Karpas-422 (cell line): Measurements from ENCODE around the gene SMAP2. TPM values are rescaled to one million over a fixed set of nuclear protein-coding genes. Genes with fewer than 3 reads are reported as not detected.
"Not testable (repeated sequence)": the region's sequence is repeated elsewhere in the genome, so short reads cannot be mapped to it uniquely, and the experiment has no call there.

Experiments used
- DNase-seq: peaks from one replicate; pipeline ENCODE4 v3.0.0-alpha.2; 2015
- H2AFZ ChIP-seq: fragments of 200-600 bp; sonication (generic); 2 replicates; pipeline ENCODE4 v1.6.1; 2014; ENCODE audit warnings: antibody characterized with exemption, low read length, mixed read lengths
- H3K27ac ChIP-seq: fragments of 200-600 bp; sonication (generic); 2 replicates; pipeline ENCODE4 v1.5.1; 2014; ENCODE audit warnings: mild to moderate bottlenecking, low read length, moderate library complexity
- H3K27me3 ChIP-seq: fragments of 200-600 bp; sonication (generic); 2 replicates; pipeline ENCODE4 v1.6.1; 2014; ENCODE audit warnings: low read length, mixed read lengths
- H3K36me3 ChIP-seq: fragments of 200-600 bp; sonication (generic); 2 replicates; pipeline ENCODE4 v1.6.1; 2014; ENCODE audit warnings: low read length, mixed read lengths; ENCODE audit not compliant: insufficient read depth
- H3K4me1 ChIP-seq: fragments of 200-600 bp; sonication (generic); 2 replicates; pipeline ENCODE4 v1.6.1; 2014; ENCODE audit warnings: mild to moderate bottlenecking, low read length, mixed read lengths
- H3K4me2 ChIP-seq: fragments of 200-600 bp; sonication (generic); 2 replicates; pipeline ENCODE4 v1.6.1; 2014; ENCODE audit warnings: low read length, low read depth, mild to moderate bottlenecking; ENCODE audit not compliant: poor library complexity, severe bottlenecking
- H3K4me3 ChIP-seq: fragments of 200-600 bp; sonication (generic); 2 replicates; pipeline ENCODE4 v1.5.1; 2014; ENCODE audit warnings: mild to moderate bottlenecking, antibody characterized with exemption, low read length, mixed read lengths
- H3K79me2 ChIP-seq: fragments of 200-600 bp; sonication (generic); 2 replicates; pipeline ENCODE4 v1.6.1; 2014; ENCODE audit warnings: mild to moderate bottlenecking, low read length, mixed read lengths
- H3K9ac ChIP-seq: fragments of 200-600 bp; sonication (generic); 2 replicates; pipeline ENCODE4 v1.6.0; 2014; ENCODE audit warnings: low read length
- H3K9me2 ChIP-seq: fragments of 200-600 bp; sonication (generic), shearing (Covaris generic); replicated peaks from 2 replicates; pipeline ENCODE4 v1.6.0; 2014; ENCODE audit warnings: mild to moderate bottlenecking, low read length, moderate library complexity; ENCODE audit not compliant: insufficient read depth
- H3K9me3 ChIP-seq: fragments of 300-700, 200-600 bp; sonication (generic); 2 replicates; pipeline ENCODE4 v1.6.1; 2014; ENCODE audit warnings: low read length, mixed read lengths
- H4K20me1 ChIP-seq: fragments of 200-600 bp; sonication (generic); 2 replicates; pipeline ENCODE4 v1.6.1; 2014; ENCODE audit warnings: mild to moderate bottlenecking, antibody characterized with exemption, low read length, low read depth; ENCODE audit not compliant: insufficient read depth
- total RNA-seq: library from RNA; depleted of rRNA; stranded (reverse); fragments of >200 nt; shearing (Covaris generic); gene quantifications from 2 replicates; pipeline ENCODE4 v1.2.3, GENCODE V29; 2014; ENCODE audit warnings: low replicate concordance

SMAP2 gene
- total RNA-seq, 1 experiment from 2014 or later: 37.5 TPM

DNA sequence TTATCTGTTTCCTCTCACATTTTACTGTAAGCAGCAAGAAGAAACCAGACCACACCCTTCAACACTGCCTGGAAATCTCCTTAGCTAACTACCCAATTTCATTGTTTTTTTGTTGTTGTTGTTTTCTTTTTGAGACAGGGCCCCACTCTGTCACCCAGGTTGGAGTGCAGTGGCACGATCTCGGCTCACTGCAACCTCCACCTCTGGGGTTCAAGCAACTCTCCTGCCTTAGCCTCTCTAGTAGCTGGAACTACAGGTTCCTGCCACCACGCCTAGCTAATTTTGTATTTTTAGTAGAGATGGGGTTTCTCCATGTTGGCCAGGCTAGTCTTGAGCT lies 31.2 kb upstream of the SMAP2 start:
- H3K27me3 ChIP-seq, H4K20me1 ChIP-seq, H3K9ac ChIP-seq, H3K4me3 ChIP-seq, DNase-seq, H3K9me3 ChIP-seq, H3K36me3 ChIP-seq, H3K9me2 ChIP-seq, H2AFZ ChIP-seq, H3K27ac ChIP-seq, H3K79me2 ChIP-seq: not testable (repeated sequence)
- Histone ChIP-seq H3K4me2 (peak overlapping the region; percentile 39), H3K4me1 (peaks cover 30% of the 10 kb centered on the region)

DNA sequence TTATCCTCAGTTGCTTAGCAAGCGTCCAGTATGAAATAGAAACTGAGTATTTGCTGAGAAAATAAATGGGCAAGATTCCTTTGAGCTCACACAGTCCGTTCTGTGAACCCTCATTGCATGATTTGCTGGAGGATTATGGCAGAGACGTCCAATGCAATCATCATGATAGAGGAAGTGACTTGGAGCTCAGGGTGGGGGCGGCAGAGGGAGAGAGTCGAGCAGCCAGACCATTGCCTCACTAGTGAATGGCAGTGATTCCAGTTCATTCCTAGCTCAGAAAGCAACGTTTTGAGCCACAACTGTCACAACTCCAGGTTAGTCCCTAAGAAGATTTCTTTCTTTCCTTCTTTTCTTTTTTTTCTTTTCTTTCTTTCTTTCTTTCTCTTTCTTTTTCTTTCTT lies 28.9 kb upstream of the SMAP2 start:
- H3K4me1 ChIP-seq: peaks cover 26% of the 10 kb centered on the region
- no peaks in the 10 kb centered on the region for H3K79me2 ChIP-seq
- DNase-seq: peak; percentile 70
- 0 out of 2 replicates have a peak overlapping the region, but pooled peaks have one; percentile 21 for H2AFZ ChIP-seq
- H3K9ac ChIP-seq: no peak overlapping the region
- no peaks in the 10 kb centered on the region for H4K20me1 ChIP-seq
- no peaks in the 10 kb centered on the region for H3K9me3 ChIP-seq
- H3K4me3 ChIP-seq: no peak overlapping the region
- no peaks in the 10 kb centered on the region for H3K27me3 ChIP-seq
- no peaks in the 10 kb centered on the region for H3K9me2 ChIP-seq
- H3K27ac ChIP-seq: no peak overlapping the region
- no peaks in the 10 kb centered on the region for H3K36me3 ChIP-seq
- peak overlapping the region; percentile 28 for H3K4me2 ChIP-seq

DNA sequence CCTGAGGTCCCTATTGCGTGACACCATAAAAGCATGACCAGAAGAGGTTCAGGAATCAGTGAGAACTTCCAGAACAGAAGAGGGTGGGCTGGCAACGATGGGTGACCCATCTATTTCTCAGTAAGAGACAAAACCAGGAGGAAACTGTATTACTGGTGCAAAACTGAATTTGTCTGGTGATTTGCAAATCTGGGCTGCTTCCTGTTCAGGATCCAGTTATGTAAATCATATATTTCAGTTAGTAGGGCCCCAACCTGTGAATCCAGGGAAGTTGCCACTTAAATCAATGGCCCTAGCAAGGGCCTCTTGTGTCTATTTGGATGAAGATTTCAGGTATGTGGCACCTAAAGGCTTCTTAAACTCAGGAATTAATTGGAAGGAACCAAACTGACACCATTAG lies 23.1 kb upstream of the SMAP2 start:
- Histone ChIP-seq H3K9ac (peak overlapping the region; percentile 16; the same call in 1 of the 2 replicates), H4K20me1 (no peaks in the 10 kb centered on the region), H3K27ac (peak overlapping the region; percentile 75), H3K9me3 (no peaks in the 10 kb centered on the region), H3K4me2 (peak overlapping the region; percentile 50), H3K4me3 (peak overlapping the region; percentile 19; the same call in 1 of the 2 replicates), H2AFZ (peak overlapping the region; percentile 55), H3K4me1 (peaks cover 50% of the 10 kb centered on the region), H3K9me2 (no peaks in the 10 kb centered on the region), H3K36me3 (no peaks in the 10 kb centered on the region), H3K79me2 (no peaks in the 10 kb centered on the region), H3K27me3 (no peaks in the 10 kb centered on the region)
- DNase-seq: peak; percentile 83

DNA sequence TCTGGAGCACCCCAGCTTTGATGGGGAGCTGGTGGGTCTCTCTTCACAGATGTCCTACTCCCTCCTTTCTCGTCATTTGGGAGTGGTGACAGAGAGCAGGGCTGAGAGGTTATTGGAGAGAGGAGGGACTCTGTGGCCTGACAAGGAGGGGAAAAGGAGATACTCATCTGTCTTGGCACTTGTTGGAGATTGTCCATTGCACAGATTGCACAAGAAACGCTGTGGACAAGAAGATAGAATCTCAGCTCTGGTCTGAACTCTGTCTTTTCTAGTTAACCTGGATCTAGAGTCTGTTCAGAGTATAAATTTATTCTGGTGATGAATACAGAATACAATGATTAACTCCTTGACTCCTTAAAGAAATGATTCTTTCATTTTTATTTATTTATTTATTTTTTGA lies 22.4 kb upstream of the SMAP2 start:
- no peaks in the 10 kb centered on the region for H4K20me1 ChIP-seq
- H3K9me3 ChIP-seq: no peaks in the 10 kb centered on the region; the same call in 1 of the 2 replicates
- H3K27ac ChIP-seq: peak overlapping the region; percentile 75
- H3K4me3 ChIP-seq: 0 out of 2 replicates have a peak overlapping the region, but pooled peaks have one; percentile 19
- DNase-seq: no peak
- no peaks in the 10 kb centered on the region for H3K9me2 ChIP-seq
- H3K4me2 ChIP-seq: peak overlapping the region; percentile 50
- H3K27me3 ChIP-seq: no peaks in the 10 kb centered on the region
- peak overlapping the region; percentile 18; the same call in 1 of the 2 replicates for H3K9ac ChIP-seq
- H3K36me3 ChIP-seq: no peaks in the 10 kb centered on the region
- no peaks in the 10 kb centered on the region for H3K79me2 ChIP-seq
- H2AFZ ChIP-seq: no peak overlapping the region
- peaks cover 55% of the 10 kb centered on the region for H3K4me1 ChIP-seq

DNA sequence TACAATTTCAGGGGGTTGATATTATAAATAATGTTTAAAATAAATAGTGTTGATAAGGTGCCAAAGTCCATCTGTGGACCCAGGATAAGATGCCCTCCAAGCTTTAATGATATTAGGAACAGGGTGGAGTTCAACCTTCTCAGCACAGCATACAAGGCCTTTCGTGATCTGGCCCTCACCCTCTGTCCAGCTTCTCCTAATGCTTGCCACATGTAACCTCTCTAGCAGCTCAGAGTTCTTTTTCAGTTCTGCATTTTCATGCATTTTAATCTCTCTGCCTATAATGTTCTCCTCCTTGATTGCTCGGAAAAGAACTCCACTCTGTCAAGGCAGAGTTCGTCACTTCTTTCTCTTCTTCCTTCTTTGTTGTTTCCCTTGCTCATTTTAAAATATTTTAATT lies 21.4 kb upstream of the SMAP2 start:
- Histone ChIP-seq H3K9ac (no peak overlapping the region; the same call in 1 of the 2 replicates), H3K27me3 (no peaks in the 10 kb centered on the region), H3K27ac (peak overlapping the region; percentile 81), H3K4me2 (peak overlapping the region; percentile 31), H3K79me2 (no peaks in the 10 kb centered on the region), H3K4me3 (no peak overlapping the region), H3K9me2 (no peaks in the 10 kb centered on the region), H3K36me3 (no peaks in the 10 kb centered on the region), H3K9me3 (no peaks in the 10 kb centered on the region; the same call in 1 of the 2 replicates), H2AFZ (0 out of 2 replicates have a peak overlapping the region, but pooled peaks have one; percentile 60), H3K4me1 (peaks cover 61% of the 10 kb centered on the region), H4K20me1 (no peaks in the 10 kb centered on the region)
- DNase-seq: peak; percentile 75

DNA sequence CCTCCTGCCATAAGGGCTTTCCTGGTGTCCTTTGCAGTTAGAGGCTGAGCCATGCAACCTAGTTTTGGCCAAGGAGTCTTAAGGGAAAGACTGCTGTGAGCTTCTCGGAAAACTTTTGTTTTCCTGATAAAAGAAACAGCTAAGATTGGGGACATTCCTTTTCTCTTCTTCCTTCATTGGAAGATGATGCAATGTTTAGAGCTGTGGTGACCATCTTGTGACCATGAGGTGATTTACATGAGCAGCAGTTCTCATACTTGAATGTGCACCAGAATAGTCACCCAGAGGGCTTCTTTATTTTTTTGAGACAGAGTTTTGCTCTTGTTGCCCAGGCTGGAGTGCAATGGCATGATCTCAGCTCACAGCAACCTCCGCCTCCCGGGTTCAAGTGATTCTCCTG lies 20.4 kb upstream of the SMAP2 start:
- H3K4me3 ChIP-seq: no peak overlapping the region
- no peak overlapping the region for H3K9ac ChIP-seq
- H2AFZ ChIP-seq: no peak overlapping the region
- no peak for DNase-seq
- no peaks in the 10 kb centered on the region for H4K20me1 ChIP-seq
- no peaks in the 10 kb centered on the region for H3K79me2 ChIP-seq
- H3K27ac ChIP-seq: peak overlapping the region; percentile 81
- H3K9me2 ChIP-seq: no peaks in the 10 kb centered on the region
- H3K36me3 ChIP-seq: no peaks in the 10 kb centered on the region
- no peak overlapping the region for H3K4me2 ChIP-seq
- no peaks in the 10 kb centered on the region; the same call in none of the 2 replicates for H3K9me3 ChIP-seq
- H3K27me3 ChIP-seq: no peaks in the 10 kb centered on the region
- H3K4me1 ChIP-seq: peaks cover 61% of the 10 kb centered on the region

DNA sequence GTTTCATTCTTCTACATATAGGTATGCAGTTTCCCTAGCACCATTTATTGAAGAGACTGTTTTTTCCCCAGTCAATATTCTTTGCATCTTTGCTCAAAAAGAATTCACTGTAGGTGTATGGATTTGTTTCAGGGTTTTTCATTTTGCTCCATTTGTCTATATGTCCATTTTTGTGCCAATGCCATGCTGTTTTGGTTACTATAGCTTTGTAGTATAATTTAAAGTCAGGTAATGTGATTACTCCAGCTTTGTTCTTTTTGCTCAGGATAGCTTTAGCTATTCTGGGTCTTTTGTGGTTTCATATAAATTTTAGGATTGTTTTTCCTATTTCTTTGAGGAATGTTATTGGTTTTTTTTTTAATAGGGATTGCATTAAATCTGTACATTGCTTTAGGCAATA lies 15.9 kb upstream of the SMAP2 start:
- Histone ChIP-seq H3K4me2 (no peak overlapping the region), H3K27ac (no peak overlapping the region), H3K79me2 (no peaks in the 10 kb centered on the region), H2AFZ (no peak overlapping the region), H3K9me3 (no peaks in the 10 kb centered on the region; the same call in none of the 2 replicates), H3K4me1 (peaks cover 35% of the 10 kb centered on the region), H3K9ac (no peak overlapping the region), H4K20me1 (no peaks in the 10 kb centered on the region), H3K4me3 (no peak overlapping the region), H3K27me3 (no peaks in the 10 kb centered on the region), H3K9me2 (no peaks in the 10 kb centered on the region), H3K36me3 (no peaks in the 10 kb centered on the region)
- DNase-seq: no peak

DNA sequence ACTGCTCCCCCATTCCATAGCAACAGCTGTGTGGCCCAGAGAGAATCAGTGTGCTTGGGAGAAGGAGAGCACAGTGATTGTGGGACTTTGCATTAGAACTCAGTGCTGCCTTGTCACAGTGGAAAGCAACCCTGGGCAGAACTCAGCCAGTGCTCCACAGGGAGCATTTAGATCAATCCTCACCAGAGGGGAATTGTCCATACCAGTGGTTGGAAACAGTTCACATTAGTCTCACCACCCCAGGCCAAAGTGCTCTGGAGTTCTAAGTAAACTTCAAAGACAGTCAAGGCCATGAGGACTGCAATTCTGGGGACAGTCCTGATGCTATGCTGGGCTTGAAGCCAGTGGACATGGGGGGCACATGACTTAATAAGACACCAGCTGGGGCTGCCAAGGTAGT lies 12.9 kb upstream of the SMAP2 start:
- Histone ChIP-seq H3K9me3 (no peaks in the 10 kb centered on the region; the same call in none of the 2 replicates), H3K36me3 (no peaks in the 10 kb centered on the region), H4K20me1 (no peaks in the 10 kb centered on the region), H2AFZ (no peak overlapping the region), H3K4me3 (no peak overlapping the region), H3K27me3 (no peaks in the 10 kb centered on the region), H3K79me2 (no peaks in the 10 kb centered on the region), H3K9me2 (no peaks in the 10 kb centered on the region), H3K4me1 (peaks cover 21% of the 10 kb centered on the region), H3K27ac (no peak overlapping the region), H3K4me2 (no peak overlapping the region), H3K9ac (no peak overlapping the region)
- no peak for DNase-seq
